Endothelial cell of umbilical vein (primary cell): ENCODE results near the gene MB. TPM values are rescaled to one million over a fixed set of nuclear protein-coding genes. Genes with fewer than 3 reads are reported as not detected.
A peak's percentile ranks its signal among the peaks of the same experiment; 100 is the strongest.

Source experiments
- BruUV-seq: library from RNA; stranded (reverse); fragments of 400-500 nt; replicated peaks from 2 replicates; lab custom pipeline; 2021; lab: Mats Ljungman, UMichigan
- CTCF ChIA-PET: fragments of 300-600, 350-600 bp; sonication (Branson Sonifier 250); formaldehyde crosslinking; loops from one replicate; lab custom pipeline; 2021; ENCODE audit warnings: antibody characterized with exemption, inconsistent platforms; lab: Charles Lee
- POLR2A ChIA-PET: fragments of 300-600, 350-600 bp; sonication (Branson Sonifier 250); formaldehyde crosslinking; loops from one replicate; lab custom pipeline; 2021; ENCODE audit warnings: antibody characterized with exemption, inconsistent platforms; lab: Charles Lee
- DNase-seq: peaks from one replicate; pipeline ENCODE4 v3.0.0-alpha.2; 2011; ENCODE audit warnings: low read depth, low spot score
- FAIRE-seq: peaks from 2 replicates; lab custom pipeline; 2011; peaks lifted over from hg19 to GRCh38; lab: Jason Lieb, UNC
- H2AFZ ChIP-seq: 2 replicates; pipeline ENCODE4 v1.6.0; 2012; ENCODE audit warnings: low read depth, low read length, control low read depth, inconsistent platforms
- H3K27ac ChIP-seq: 2 replicates; pipeline ENCODE4 v1.5.1; 2011; ENCODE audit warnings: low read depth, mild to moderate bottlenecking, control low read depth, low read length, moderate library complexity; ENCODE audit not compliant: insufficient read depth
- H3K27me3 ChIP-seq, 2 experiments: 2 replicates each; pipeline versions ENCODE4 v1.6.0 to v1.6.1; 2011; ENCODE audit warnings: low read length in 2 of 2, mixed read lengths in 1 of 2; ENCODE audit not compliant: control insufficient read depth in 2 of 2, insufficient read depth in 2 of 2
- H3K36me3 ChIP-seq, 2 experiments: 2 replicates in 1 of 2; 3 replicates in 1 of 2; pipeline ENCODE4 v1.5.1; 2011; ENCODE audit warnings: low read length in 2 of 2, mild to moderate bottlenecking in 1 of 2, moderate library complexity in 1 of 2; ENCODE audit not compliant: control insufficient read depth in 2 of 2, insufficient read depth in 2 of 2; ENCODE audit errors: extremely low read depth in 1 of 2
- H3K4me1 ChIP-seq: 3 replicates; pipeline ENCODE4 v1.5.1; 2011; ENCODE audit warnings: mild to moderate bottlenecking, low read length; ENCODE audit not compliant: control insufficient read depth, insufficient read depth; ENCODE audit errors: extremely low read depth
- H3K4me2 ChIP-seq: 2 replicates; pipeline ENCODE4 v1.6.1; 2011; ENCODE audit warnings: low read length, control low read depth, mixed read lengths; ENCODE audit not compliant: insufficient read depth
- H3K4me3 ChIP-seq, 3 experiments: fragments of 200-600 bp in 1 of 3; sonication (generic), shearing (Covaris generic) in 1 of 3; replicated peaks in 1 of 3; 2 replicates each; pipeline ENCODE4 v1.5.1; 2011 to 2016; ENCODE audit warnings: control low read depth in 3 of 3, low read length in 3 of 3, mild to moderate bottlenecking in 2 of 3, inconsistent platforms in 1 of 3, low read depth in 1 of 3, moderate library complexity in 1 of 3; ENCODE audit not compliant: insufficient read depth in 1 of 3
- H3K79me2 ChIP-seq: 2 replicates; pipeline ENCODE4 v1.6.0; 2012; ENCODE audit warnings: low read length, inconsistent platforms; ENCODE audit not compliant: control insufficient read depth, insufficient read depth
- H3K9ac ChIP-seq: replicated peaks from 2 replicates; pipeline ENCODE3; 2011; ENCODE audit warnings: low read length, control low read depth; ENCODE audit not compliant: insufficient read depth; ENCODE audit errors: extremely low read depth
- H3K9me1 ChIP-seq: replicated peaks from 3 replicates; pipeline ENCODE4 v1.6.0; 2011; ENCODE audit warnings: mild to moderate bottlenecking, low read length; ENCODE audit not compliant: control insufficient read depth, insufficient read depth; ENCODE audit errors: extremely low read depth
- H3K9me3 ChIP-seq: replicated peaks from 2 replicates; pipeline ENCODE4 v1.5.1; 2012; ENCODE audit warnings: low read length, inconsistent platforms; ENCODE audit not compliant: control insufficient read depth, insufficient read depth
- H4K20me1 ChIP-seq: replicated peaks from 2 replicates; pipeline ENCODE3; 2011; ENCODE audit warnings: mild to moderate bottlenecking, low read length; ENCODE audit not compliant: control insufficient read depth, insufficient read depth; ENCODE audit errors: extremely low read depth
- CTCF ChIP-seq, 2 donors: IDR thresholded peaks; 1 replicate in 1 of 2; 2 replicates in 1 of 2; pipeline ENCODE4 v1.5.1; 2011; ENCODE audit warnings: low read length in 2 of 2, mild to moderate bottlenecking in 2 of 2, moderate library complexity in 2 of 2, control low read depth in 1 of 2, inconsistent platforms in 1 of 2, low read depth in 1 of 2; ENCODE audit not compliant: insufficient read depth in 1 of 2; ENCODE audit errors: extremely low read depth in 1 of 2
- EZH2 ChIP-seq: IDR thresholded peaks from 2 replicates; pipeline ENCODE4 v1.6.1; 2012; ENCODE audit warnings: borderline replicate concordance, low read depth, mild to moderate bottlenecking, moderate library complexity, low read length, inconsistent platforms; ENCODE audit not compliant: severe bottlenecking
- FOS ChIP-seq: IDR thresholded peaks from 2 replicates; pipeline ENCODE4 v1.6.1; 2011; ENCODE audit warnings: mild to moderate bottlenecking, low read length, moderate library complexity, borderline replicate concordance; ENCODE audit not compliant: insufficient read depth
- MAX ChIP-seq: IDR thresholded peaks from 2 replicates; pipeline ENCODE4 v1.6.1; 2011; ENCODE audit not compliant: insufficient read depth, insufficient read length
- MYC ChIP-seq: IDR thresholded peaks from one replicate; pipeline ENCODE4 v1.6.1; 2011; ENCODE audit warnings: mild to moderate bottlenecking, low read depth, low read length
- POLR2AphosphoS5 ChIP-seq: IDR thresholded peaks from 2 replicates; pipeline ENCODE4 v1.6.1; 2012; ENCODE audit warnings: low read depth, mild to moderate bottlenecking, control low read depth, low read length, moderate library complexity; ENCODE audit not compliant: insufficient read depth
- dilution Hi-C: fragments of 300-500 bp; cut with MboI; formaldehyde crosslinking; loops from one replicate; pipeline ENCODE4 v1.15.0; 2019; ENCODE audit warnings: low sequenced_read_pairs; ENCODE audit not compliant: extremely low pct_ligation_motif_present
- intact Hi-C: fragments of 100-400 bp; cut with micrococcal nuclease; formaldehyde crosslinking; loops from one replicate; pipeline ENCODE4 v1.10.0; 2022
- polyA plus RNA-seq, 4 experiments: library from polyadenylated mRNA; depleted of rRNA in 3 of 4; stranded (reverse) in 3 of 4; unstranded in 1 of 4; fragments of >200 nt; gene quantifications; 2 replicates each; pipeline versions ENCODE4 v1.2.1 to v1.2.3, GENCODE V29; 2011 to 2012; ENCODE audit warnings: missing spikeins in 1 of 4
- total RNA-seq: library from RNA; stranded (reverse); gene quantifications from 2 replicates; pipeline ENCODE4 v1.2.3, GENCODE V29; 2021

Gene MB
- total and polyA plus RNA-seq, 2 donors (not counting 3 experiments of a cell fraction or from before 2014, with no cell fraction given) = not detected

- no peaks in the 10 kb centered on the region for H4K20me1 ChIP-seq
- no peaks in the 10 kb centered on the region for H3K79me2 ChIP-seq
- ChIA-PET CTCF (interaction anchor here (1.1 to 2.8 kb wide), 4 partner anchors 10 to 134 kb away, joined by 4 to 10 read pairs (median 7); no protein-coding TSS in a partner anchor), POLR2A (no interaction called here)
- no peak overlapping the region for H3K27ac ChIP-seq
- no peak overlapping the region for H2AFZ ChIP-seq
- no peaks in the 10 kb centered on the region for H3K4me1 ChIP-seq
- no TSS peak for BruUV-seq
- H3K27me3 ChIP-seq = peaks cover 0 to 8% of the 10 kb centered on the region in 2 experiments
- no peak overlapping the region for H3K4me3 ChIP-seq
- intact Hi-C loops (no loop called here), dilution Hi-C loops (no loop called here)
- H3K36me3 ChIP-seq = no peaks in the 10 kb centered on the region
- H3K9me1 ChIP-seq = no peaks in the 10 kb centered on the region
- no peak overlapping the region for H3K9ac ChIP-seq
- H3K4me2 ChIP-seq = no peak overlapping the region
- peak; percentile 22 for TF ChIP-seq MAX
- no peak for TF ChIP-seq CTCF (IDR thresholded peaks at IDR 0.05; ENCODE audit: extremely low read depth in 1 of 2, insufficient read depth in 1 of 2, low read depth in 1 of 2, low read length in 2 of 2)
- FAIRE-seq (no peak), DNase-seq (no peak)
- H3K9me3 ChIP-seq = no peaks in the 10 kb centered on the region
Measured at GRCh38 chr22:35564975-35565867, 51.9 kb downstream of the MB start.

GRCh38 chr22:35563211-35563610, 53.9 kb downstream of the MB start:
- no peaks in the 10 kb centered on the region for H4K20me1 ChIP-seq
- DNase-seq (no peak), FAIRE-seq (no peak)
- no peaks in the 10 kb centered on the region for H3K36me3 ChIP-seq
- TF ChIP-seq POLR2AphosphoS5 = no peak
- no peak for TF ChIP-seq FOS
- TF ChIP-seq MYC = no peak
- TF ChIP-seq EZH2 = no peak
- no peak for TF ChIP-seq CTCF (IDR thresholded peaks at IDR 0.05; ENCODE audit: extremely low read depth in 1 of 2, insufficient read depth in 1 of 2, low read depth in 1 of 2, low read length in 2 of 2)
- CTCF ChIA-PET = interaction anchor here (1.0 to 2.8 kb wide), 5 partner anchors 12 to 132 kb away, joined by 3 to 10 read pairs (median 4); no protein-coding TSS in a partner anchor
- dilution Hi-C loops = no loop called here
- H3K9me1 ChIP-seq = no peaks in the 10 kb centered on the region
- no peak overlapping the region for H3K9ac ChIP-seq
- H3K27me3 ChIP-seq = peaks cover 0 to 11% of the 10 kb centered on the region in 2 experiments
- H3K27ac ChIP-seq = no peak overlapping the region
- H3K4me3 ChIP-seq = no peak overlapping the region
- POLR2A ChIA-PET = no interaction called here
- H3K4me2 ChIP-seq = no peak overlapping the region
- no peaks in the 10 kb centered on the region for H3K4me1 ChIP-seq
- no TSS peak for BruUV-seq
- intact Hi-C loops = no loop called here
- no peak overlapping the region for H2AFZ ChIP-seq
- H3K9me3 ChIP-seq = no peaks in the 10 kb centered on the region
- H3K79me2 ChIP-seq = no peaks in the 10 kb centered on the region
